OCI-LY1 (cell line): ENCODE measurements around the gene PBX3.

Experiments used
- H2AFZ ChIP-seq: fragments of 200-600 bp; sonication (generic), shearing (Covaris generic); 2 replicates; pipeline ENCODE4 v1.6.0; 2014; ENCODE audit warnings: antibody characterized with exemption, mild to moderate bottlenecking, low read length
- H3F3A ChIP-seq: fragments of 200-600 bp; sonication (generic), shearing (Covaris generic); 2 replicates; pipeline ENCODE4 v1.6.0; 2014; ENCODE audit warnings: mild to moderate bottlenecking, antibody characterized with exemption, low read length, moderate library complexity; ENCODE audit not compliant: insufficient read depth
- H3K27ac ChIP-seq: fragments of 200-600 bp; sonication (generic); 2 replicates; pipeline ENCODE4 v1.5.1; 2014; ENCODE audit warnings: low read length, mixed run types, mild to moderate bottlenecking, low read depth; ENCODE audit not compliant: poor library complexity, severe bottlenecking
- H3K27me3 ChIP-seq: fragments of 200-600 bp; sonication (generic); 2 replicates; pipeline ENCODE4 v1.6.0; 2014; ENCODE audit warnings: antibody characterized with exemption, mild to moderate bottlenecking, low read length, moderate library complexity; ENCODE audit not compliant: insufficient read depth
- H3K36me3 ChIP-seq: fragments of 200-600 bp; sonication (generic); 2 replicates; pipeline ENCODE4 v1.6.1; 2014; ENCODE audit warnings: mild to moderate bottlenecking, antibody characterized with exemption, low read length, moderate library complexity, mixed read lengths; ENCODE audit not compliant: insufficient read depth
- H3K4me1 ChIP-seq: fragments of 200-600 bp; sonication (generic); 2 replicates; pipeline ENCODE4 v1.5.1; 2014; ENCODE audit warnings: mild to moderate bottlenecking, low read length, moderate library complexity; ENCODE audit not compliant: insufficient read depth, severe bottlenecking
- H3K4me2 ChIP-seq: fragments of 200-600 bp; sonication (generic), shearing (Covaris generic); 2 replicates; pipeline ENCODE4 v1.6.1; 2014; ENCODE audit warnings: low read length
- H3K4me3 ChIP-seq: fragments of 200-600 bp; sonication (generic); 2 replicates; pipeline ENCODE4 v1.5.1; 2014; ENCODE audit warnings: low read length, low read depth, mild to moderate bottlenecking, mixed read lengths; ENCODE audit not compliant: poor library complexity, severe bottlenecking
- H3K79me2 ChIP-seq: fragments of 200-600 bp; shearing (Covaris generic); 2 replicates; pipeline ENCODE4 v1.6.1; 2016; ENCODE audit warnings: mixed run types, low read length, mixed read lengths; ENCODE audit not compliant: insufficient read depth
- H3K9ac ChIP-seq: fragments of 200-600 bp; sonication (generic), shearing (Covaris generic); 2 replicates; pipeline ENCODE4 v1.6.1; 2014; ENCODE audit warnings: mild to moderate bottlenecking, low read length, mixed read lengths
- H3K9me2 ChIP-seq: fragments of 200-600 bp; sonication (generic), shearing (Covaris generic); 2 replicates; pipeline ENCODE4 v1.6.1; 2014; ENCODE audit warnings: low read depth, mild to moderate bottlenecking, low read length, mixed read lengths
- H3K9me3 ChIP-seq: fragments of 200-600 bp; shearing (Covaris generic); 2 replicates; pipeline ENCODE4 v1.6.1; 2014; ENCODE audit warnings: low read length, mixed read lengths
- H4K20me1 ChIP-seq: fragments of 200-600 bp; sonication (generic), shearing (Covaris generic); 2 replicates; pipeline ENCODE4 v1.6.0; 2016; ENCODE audit warnings: mild to moderate bottlenecking, low read length; ENCODE audit not compliant: insufficient read depth
- CTCF ChIP-seq: fragments of 200-600 bp; sonication (generic), shearing (Covaris generic); IDR thresholded peaks from 2 replicates; pipeline ENCODE4 v1.5.1; 2017; ENCODE audit warnings: mild to moderate bottlenecking, antibody characterized with exemption, low read length, moderate library complexity, mixed read lengths
- EZH2 ChIP-seq: fragments of 200-600 bp; sonication (generic), shearing (Covaris generic); IDR thresholded peaks from 2 replicates; pipeline ENCODE4 v1.8.0; 2017; ENCODE audit warnings: borderline replicate concordance, mixed run types, mild to moderate bottlenecking, antibody characterized with exemption, low read length, moderate library complexity, mixed read lengths

Gene PBX3

GRCh38 chr9:126015424-126015823 is 268.3 kb downstream of the PBX3 start:
- no peaks in the 10 kb centered on the region for H3K36me3 ChIP-seq
- H2AFZ ChIP-seq, result no peak overlapping the region
- no peaks in the 10 kb centered on the region for H3K9me3 ChIP-seq

GRCh38 chr9:126016579-126017290 is 269.6 kb downstream of the PBX3 start:
- H3K27me3 ChIP-seq, result no peaks in the 10 kb centered on the region
- H3K9me2 ChIP-seq, result no peaks in the 10 kb centered on the region
- H3K4me1 ChIP-seq, result no peaks in the 10 kb centered on the region
- H3K36me3 ChIP-seq, result no peaks in the 10 kb centered on the region
- no peak overlapping the region for H3K9ac ChIP-seq
- H4K20me1 ChIP-seq, result no peaks in the 10 kb centered on the region
- TF ChIP-seq CTCF (no peak), EZH2 (no peak)
- no peak overlapping the region for H3K4me2 ChIP-seq
- H3K79me2 ChIP-seq, result no peaks in the 10 kb centered on the region
- H2AFZ ChIP-seq, result no peak overlapping the region
- no peak overlapping the region for H3K4me3 ChIP-seq
- no peaks in the 10 kb centered on the region for H3F3A ChIP-seq
- H3K27ac ChIP-seq, result no peak overlapping the region
- H3K9me3 ChIP-seq, result no peaks in the 10 kb centered on the region

More at GRCh38 chr9:126015424-126015823, 268.3 kb downstream of the PBX3 start:
- no peaks in the 10 kb centered on the region for H3F3A ChIP-seq
- H3K4me3 ChIP-seq, result no peak overlapping the region
- no peak for TF ChIP-seq CTCF
- no peak for TF ChIP-seq EZH2
- no peaks in the 10 kb centered on the region for H3K4me1 ChIP-seq
- no peak overlapping the region for H3K4me2 ChIP-seq
- H3K27me3 ChIP-seq, result no peaks in the 10 kb centered on the region
- H4K20me1 ChIP-seq, result no peaks in the 10 kb centered on the region
- no peak overlapping the region for H3K9ac ChIP-seq
- no peaks in the 10 kb centered on the region for H3K79me2 ChIP-seq
- no peaks in the 10 kb centered on the region for H3K9me2 ChIP-seq
- H3K27ac ChIP-seq, result no peak overlapping the region
